Cortex of kidney (tissue), 1 donor: ENCODE data around the gene SPOCD1.

Experiments used
- DNase-seq: peaks from one replicate; lab custom pipeline; 2025; lab: John Stamatoyannopoulos, UW

Gene SPOCD1

GRCh38 chr1:31815752-31816500 lies at the start of gene SPOCD1:
Gene SPOCD1 (minus strand): TSS chr1:31816022. CDS start chr1:31815333, 689 bp downstream.
- DNase-seq, result no peak

- no peak for DNase-seq
Measured at GRCh38 chr1:31862071-31862470, 46.2 kb upstream of the SPOCD1 start.

GRCh38 chr1:31861346-31861745 lies 45.5 kb upstream of the SPOCD1 start:
- no peak for DNase-seq

GRCh38 chr1:31860581-31860980 lies 44.8 kb upstream of the SPOCD1 start:
- DNase-seq, result no peak

- no peak for DNase-seq
Measured at GRCh38 chr1:31859719-31860118, 43.9 kb upstream of the SPOCD1 start.

- no peak for DNase-seq
Measured at GRCh38 chr1:31859044-31859443, 43.2 kb upstream of the SPOCD1 start.

- DNase-seq, result no peak
Measured at GRCh38 chr1:31857863-31858262, 42.0 kb upstream of the SPOCD1 start.

GRCh38 chr1:31856140-31856539 lies 40.3 kb upstream of the SPOCD1 start:
- no peak for DNase-seq

- no peak for DNase-seq
Measured at GRCh38 chr1:31855038-31855845, 39.4 kb upstream of the SPOCD1 start.

GRCh38 chr1:31849653-31850052 lies 33.8 kb upstream of the SPOCD1 start:
- no peak for DNase-seq

- no peak for DNase-seq
Measured at GRCh38 chr1:31848381-31848897, 32.6 kb upstream of the SPOCD1 start.

GRCh38 chr1:31846484-31846883 lies 30.7 kb upstream of the SPOCD1 start:
- no peak for DNase-seq

- DNase-seq, result no peak
Measured at GRCh38 chr1:31843506-31843905, 27.7 kb upstream of the SPOCD1 start.

GRCh38 chr1:31839662-31840343 lies 24.0 kb upstream of the SPOCD1 start:
- DNase-seq, result no peak

GRCh38 chr1:31837451-31838158 lies 21.8 kb upstream of the SPOCD1 start:
- no peak for DNase-seq

- no peak for DNase-seq
Measured at GRCh38 chr1:31836638-31837037, 20.8 kb upstream of the SPOCD1 start.

- DNase-seq, result no peak
Measured at GRCh38 chr1:31835415-31835814, 19.6 kb upstream of the SPOCD1 start.

GRCh38 chr1:31834501-31834900 lies 18.7 kb upstream of the SPOCD1 start:
- no peak for DNase-seq

- no peak for DNase-seq
Measured at GRCh38 chr1:31831397-31832378, 15.9 kb upstream of the SPOCD1 start.

GRCh38 chr1:31830511-31830910 lies 14.7 kb upstream of the SPOCD1 start:
- DNase-seq, result no peak

GRCh38 chr1:31830065-31830464 lies 14.2 kb upstream of the SPOCD1 start:
- no peak for DNase-seq
